Measurements from ENCODE around the gene PTH2R. TPM values are rescaled to one million over a fixed set of nuclear protein-coding genes. Genes with fewer than 3 reads are reported as not detected.

The PTH2R gene
- total RNA-seq, 1 donor from 2014 or later = not detected

GRCh38 chr2:208454861-208455260 is 48.3 kb downstream of the PTH2R start:
- no peaks in the 10 kb centered on the region for H3K9me3 Mint-ChIP-seq (ENCODE audit: unreplicated experiment)
- no peaks in the 10 kb centered on the region for H3K4me1 Mint-ChIP-seq (ENCODE audit: unreplicated experiment)
- H3K36me3 Mint-ChIP-seq (ENCODE audit: unreplicated experiment) = no peaks in the 10 kb centered on the region

GRCh38 chr2:208463721-208464120 is 57.1 kb downstream of the PTH2R start:
- DNase-seq (ENCODE audit: extremely low spot score, unreplicated experiment) = no peak
- no peak overlapping the region for H3K27ac Mint-ChIP-seq (ENCODE audit: unreplicated experiment)
- no peak overlapping the region for H3K4me3 Mint-ChIP-seq (ENCODE audit: unreplicated experiment)
- no peaks in the 10 kb centered on the region for H3K36me3 Mint-ChIP-seq (ENCODE audit: unreplicated experiment)
- TF ChIP-seq CTCF (IDR thresholded peaks at IDR 0.05) = no peak
- H3K4me1 Mint-ChIP-seq (ENCODE audit: unreplicated experiment) = no peaks in the 10 kb centered on the region
- H3K27me3 Mint-ChIP-seq (ENCODE audit: unreplicated experiment) = no peaks in the 10 kb centered on the region
- no peaks in the 10 kb centered on the region for H3K9me3 Mint-ChIP-seq (ENCODE audit: unreplicated experiment)

More at GRCh38 chr2:208454861-208455260, 48.3 kb downstream of the PTH2R start:
- no peak for TF ChIP-seq CTCF (IDR thresholded peaks at IDR 0.05)
- no peak for DNase-seq (ENCODE audit: extremely low spot score, unreplicated experiment)
- Mint-ChIP-seq H3K4me3 (ENCODE audit: unreplicated experiment) (no peak overlapping the region), H3K27me3 (ENCODE audit: unreplicated experiment) (peaks cover 5% of the 10 kb centered on the region), H3K27ac (ENCODE audit: unreplicated experiment) (no peak overlapping the region)

GRCh38 chr2:208464205-208464604 is 57.6 kb downstream of the PTH2R start:
- no peak for DNase-seq (ENCODE audit: extremely low spot score, unreplicated experiment)
- Mint-ChIP-seq H3K4me3 (ENCODE audit: unreplicated experiment) (no peak overlapping the region), H3K9me3 (ENCODE audit: unreplicated experiment) (no peaks in the 10 kb centered on the region), H3K4me1 (ENCODE audit: unreplicated experiment) (no peaks in the 10 kb centered on the region), H3K27me3 (ENCODE audit: unreplicated experiment) (no peaks in the 10 kb centered on the region), H3K27ac (ENCODE audit: unreplicated experiment) (no peak overlapping the region), H3K36me3 (ENCODE audit: unreplicated experiment) (no peaks in the 10 kb centered on the region)
- TF ChIP-seq CTCF (IDR thresholded peaks at IDR 0.05) = no peak

- H3K9me3 Mint-ChIP-seq (ENCODE audit: unreplicated experiment) = no peaks in the 10 kb centered on the region
- DNase-seq (ENCODE audit: extremely low spot score, unreplicated experiment) = no peak
- no peaks in the 10 kb centered on the region for H3K36me3 Mint-ChIP-seq (ENCODE audit: unreplicated experiment)
- TF ChIP-seq CTCF (IDR thresholded peaks at IDR 0.05) = peak; percentile 48
- no peaks in the 10 kb centered on the region for H3K4me1 Mint-ChIP-seq (ENCODE audit: unreplicated experiment)
- H3K27ac Mint-ChIP-seq (ENCODE audit: unreplicated experiment) = no peak overlapping the region
- H3K27me3 Mint-ChIP-seq (ENCODE audit: unreplicated experiment) = peaks cover 3% of the 10 kb centered on the region
- H3K4me3 Mint-ChIP-seq (ENCODE audit: unreplicated experiment) = no peak overlapping the region
Measured at GRCh38 chr2:208466151-208466919, 59.7 kb downstream of the PTH2R start.

- no peak for TF ChIP-seq CTCF (IDR thresholded peaks at IDR 0.05)
- Mint-ChIP-seq H3K36me3 (ENCODE audit: unreplicated experiment) (no peaks in the 10 kb centered on the region), H3K9me3 (ENCODE audit: unreplicated experiment) (no peaks in the 10 kb centered on the region), H3K27me3 (ENCODE audit: unreplicated experiment) (peaks cover 3% of the 10 kb centered on the region), H3K27ac (ENCODE audit: unreplicated experiment) (no peak overlapping the region), H3K4me1 (ENCODE audit: unreplicated experiment) (no peaks in the 10 kb centered on the region), H3K4me3 (ENCODE audit: unreplicated experiment) (no peak overlapping the region)
- no peak for DNase-seq (ENCODE audit: extremely low spot score, unreplicated experiment)
Measured at GRCh38 chr2:208466920-208467298, 60.3 kb downstream of the PTH2R start.
